IPS DF 6.9 (cell line): ENCODE results near the gene PLEKHA5.
A peak's percentile ranks its signal among the peaks of the same experiment; 100 is the strongest.

ENCODE experiments used
- DNase-seq: peaks from one replicate; pipeline ENCODE4 v3.0.0-alpha.2; 2013; ENCODE audit warnings: low read depth, low spot score
- H3K27ac ChIP-seq: one replicate; pipeline ENCODE4 v1.5.1; 2013; ENCODE audit warnings: low read length, control low read depth
- H3K27me3 ChIP-seq: 2 replicates; pipeline ENCODE4 v1.6.1; 2013; ENCODE audit warnings: mild to moderate bottlenecking, low read length; ENCODE audit not compliant: control insufficient read depth, insufficient read depth
- H3K36me3 ChIP-seq: 2 replicates; pipeline ENCODE4 v1.6.1; 2013; ENCODE audit warnings: low read length; ENCODE audit not compliant: control insufficient read depth, insufficient read depth
- H3K4me1 ChIP-seq: 2 replicates; pipeline ENCODE4 v1.6.1; 2013; ENCODE audit warnings: low read length; ENCODE audit not compliant: control insufficient read depth, insufficient read depth
- H3K4me3 ChIP-seq: 2 replicates; pipeline ENCODE4 v1.5.1; 2013; ENCODE audit warnings: mild to moderate bottlenecking, low read length
- H3K9me3 ChIP-seq: 2 replicates; pipeline ENCODE4 v1.6.1; 2013; ENCODE audit warnings: low read length, inconsistent platforms; ENCODE audit not compliant: control insufficient read depth, insufficient read depth
- WGBS: extraction: QIAGEN DNeasy Blood & Tissue Kit; methylation state at CpG from one replicate; pipeline ENCODE4 v1.1.7; 2013; ENCODE audit warnings: mixed read lengths, missing lambda C conversion rate; ENCODE audit not compliant: insufficient read length, insufficient coverage; 5-methylcytosine and 5-hydroxymethylcytosine counted together

PLEKHA5 gene

DNA sequence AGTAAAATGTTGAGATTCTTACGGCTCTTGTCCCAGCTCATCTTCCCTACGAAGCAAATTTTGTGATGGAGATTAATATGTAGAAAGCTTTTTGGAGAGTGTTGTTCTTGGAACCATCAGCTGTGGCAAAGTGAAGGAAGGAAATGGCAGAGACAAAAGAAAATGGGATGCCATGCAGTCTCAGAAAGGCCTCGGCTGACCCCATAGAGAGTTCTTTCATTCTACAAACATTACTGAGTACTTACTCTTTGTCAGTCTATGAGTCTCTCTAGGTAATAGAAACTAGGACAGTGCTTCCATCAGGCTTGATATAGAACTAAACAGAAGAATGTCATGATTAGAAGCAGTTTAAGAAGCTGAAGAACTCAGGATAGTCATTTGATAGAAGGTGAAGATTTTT lies 134.1 kb downstream of the PLEKHA5 start:
- H3K27me3 ChIP-seq: no peaks in the 10 kb centered on the region
- H3K4me1 ChIP-seq: no peaks in the 10 kb centered on the region; the same call in 1 of the 2 replicates
- no peaks in the 10 kb centered on the region for H3K36me3 ChIP-seq
- WGBS: no CpG with 5 or more reads among the region's 3 CpGs
- H3K4me3 ChIP-seq: no peak overlapping the region
- no peaks in the 10 kb centered on the region for H3K9me3 ChIP-seq
- no peak overlapping the region for H3K27ac ChIP-seq
- peak; percentile 31 for DNase-seq

DNA sequence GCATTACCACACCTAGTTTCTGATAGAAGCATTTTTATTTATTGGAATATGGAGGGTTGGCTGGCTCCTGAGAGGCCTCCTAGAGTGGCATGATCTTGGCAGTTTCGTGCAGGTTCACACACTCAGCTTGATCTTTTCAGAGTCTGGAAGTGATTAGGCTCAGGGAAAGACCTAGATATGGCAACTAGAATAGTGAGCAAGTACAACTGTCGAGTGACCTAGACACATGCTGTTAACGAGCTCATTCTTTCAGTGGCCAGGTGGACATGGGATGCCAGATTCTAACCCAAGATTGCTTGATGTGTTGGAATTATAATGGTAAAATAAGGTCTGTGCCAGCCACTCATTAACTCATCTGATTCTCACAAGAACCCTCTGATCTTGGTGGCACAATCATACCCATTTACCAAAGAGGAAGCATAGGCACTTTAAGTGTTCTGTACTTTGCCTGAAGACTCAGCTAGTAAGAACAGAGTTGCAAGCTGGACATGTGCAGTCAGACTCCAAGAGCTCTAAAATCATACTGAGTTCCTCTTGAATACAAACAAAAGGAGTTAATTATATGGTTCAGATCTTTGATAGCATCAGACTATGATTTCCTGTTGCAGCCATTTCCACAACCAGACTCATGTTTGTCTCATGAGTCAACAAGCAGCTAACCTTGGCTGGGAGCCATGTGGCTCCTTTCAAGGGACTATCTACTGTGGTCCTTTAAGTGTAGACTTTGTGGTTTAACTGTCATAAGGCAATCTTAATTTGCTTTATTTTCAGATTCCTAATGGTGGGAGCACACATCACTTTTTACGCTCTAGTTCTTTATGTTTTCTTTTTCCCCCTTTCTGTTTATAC lies 144.2 kb downstream of the PLEKHA5 start:
- no peak overlapping the region for H3K27ac ChIP-seq
- H3K27me3 ChIP-seq: no peaks in the 10 kb centered on the region
- no peak overlapping the region for H3K4me3 ChIP-seq
- WGBS: no CpG with 5 or more reads among the region's 4 CpGs
- no peaks in the 10 kb centered on the region for H3K9me3 ChIP-seq
- H3K36me3 ChIP-seq: no peaks in the 10 kb centered on the region; the same call in 1 of the 2 replicates
- no peak for DNase-seq
- no peaks in the 10 kb centered on the region for H3K4me1 ChIP-seq

DNA sequence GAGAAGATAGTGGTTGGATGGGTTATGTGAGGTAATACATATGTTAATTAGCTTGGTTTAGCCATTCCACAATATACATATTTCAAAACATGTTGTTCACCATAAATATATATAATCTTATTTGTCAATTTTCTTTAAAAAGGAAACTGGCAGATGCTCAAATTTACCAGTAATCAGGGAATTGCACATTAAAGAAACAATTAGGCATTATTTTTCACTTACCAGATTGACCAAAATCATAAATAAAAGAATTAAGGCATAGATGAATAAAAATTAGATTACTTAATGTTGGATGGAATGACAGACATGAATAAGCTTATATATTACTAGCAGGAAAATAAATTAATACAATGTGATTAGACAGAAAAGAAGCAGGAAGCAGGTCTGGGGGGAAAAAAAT lies 147.2 kb downstream of the PLEKHA5 start:
- no peak for DNase-seq
- H3K4me1 ChIP-seq: no peaks in the 10 kb centered on the region
- H3K27ac ChIP-seq: no peak overlapping the region
- no peaks in the 10 kb centered on the region for H3K36me3 ChIP-seq
- no peaks in the 10 kb centered on the region for H3K9me3 ChIP-seq
- no peak overlapping the region for H3K4me3 ChIP-seq
- no peaks in the 10 kb centered on the region for H3K27me3 ChIP-seq

DNA sequence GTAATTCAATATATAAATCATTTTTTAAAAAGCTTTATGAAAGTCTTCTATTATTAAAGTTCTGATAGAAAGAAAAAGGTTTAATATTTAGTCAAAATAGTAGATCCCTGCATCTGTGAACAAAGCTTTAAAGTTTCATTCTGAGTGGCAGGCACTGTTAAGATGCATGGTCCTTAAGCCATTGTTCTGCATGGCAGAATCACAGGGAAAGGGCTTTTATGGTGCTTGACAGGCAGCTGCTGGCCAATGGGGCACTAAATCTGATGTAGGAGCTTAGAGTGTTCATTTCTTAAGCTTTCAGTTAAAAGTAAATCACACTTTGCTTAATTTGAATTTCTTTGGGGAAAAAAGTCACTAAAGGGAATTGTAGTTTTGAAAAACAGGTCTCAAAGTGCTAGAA lies 148.2 kb downstream of the PLEKHA5 start:
- Histone ChIP-seq H3K4me1 (no peaks in the 10 kb centered on the region), H3K36me3 (no peaks in the 10 kb centered on the region), H3K9me3 (no peaks in the 10 kb centered on the region), H3K27ac (no peak overlapping the region), H3K4me3 (no peak overlapping the region), H3K27me3 (no peaks in the 10 kb centered on the region)
- DNase-seq: no peak

DNA sequence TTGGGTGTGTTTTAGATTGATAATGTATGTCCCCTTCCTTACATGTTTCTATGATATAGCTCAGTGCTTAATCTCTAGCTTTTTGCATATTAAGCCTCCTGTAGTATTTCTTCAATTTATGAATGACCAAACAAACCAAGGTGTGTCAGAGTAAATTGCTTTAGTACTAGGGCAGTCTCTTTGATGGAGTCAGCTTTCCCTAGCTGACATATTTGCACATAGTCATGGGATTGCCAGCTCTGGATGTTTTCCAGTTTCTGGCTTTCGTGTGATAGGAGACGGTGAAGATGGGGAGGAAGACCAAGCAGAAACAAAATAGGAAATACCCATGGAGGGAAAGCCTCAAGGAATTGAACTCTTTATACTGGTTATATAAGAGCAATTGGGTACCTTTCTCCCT lies 148.9 kb downstream of the PLEKHA5 start:
- H3K27me3 ChIP-seq: no peaks in the 10 kb centered on the region
- H3K4me1 ChIP-seq: no peaks in the 10 kb centered on the region
- no peaks in the 10 kb centered on the region for H3K9me3 ChIP-seq
- no peak overlapping the region for H3K4me3 ChIP-seq
- no CpG with 5 or more reads among the region's 2 CpGs for WGBS
- no peak overlapping the region for H3K27ac ChIP-seq
- no peak for DNase-seq
- H3K36me3 ChIP-seq: peaks cover 2% of the 10 kb centered on the region; the same call in 1 of the 2 replicates

DNA sequence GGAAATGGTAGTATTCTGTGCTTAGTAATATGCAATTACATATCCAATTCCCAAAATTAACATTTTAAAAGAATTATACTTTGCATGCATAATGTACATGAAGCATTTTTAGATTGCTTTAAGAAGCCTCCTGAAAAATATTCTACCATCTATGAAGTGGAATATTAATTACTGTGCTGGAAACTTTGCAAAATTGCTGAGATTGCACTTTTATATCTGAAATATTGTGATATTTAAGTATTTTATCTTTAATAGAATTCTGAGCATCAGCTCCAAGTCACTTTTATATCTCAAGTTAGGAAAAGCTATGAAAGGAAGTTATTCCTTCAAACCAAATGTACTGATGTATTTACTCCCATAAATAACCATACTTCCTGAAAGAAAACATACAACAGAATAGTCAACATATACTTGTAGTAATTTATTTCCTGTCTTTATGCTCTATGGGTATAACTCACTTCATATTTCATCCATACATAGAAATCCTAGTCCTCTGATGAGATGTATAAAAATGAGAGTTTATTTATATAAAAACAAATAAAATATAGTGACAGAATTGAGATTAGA lies 152.7 kb downstream of the PLEKHA5 start:
- no peak for DNase-seq

DNA sequence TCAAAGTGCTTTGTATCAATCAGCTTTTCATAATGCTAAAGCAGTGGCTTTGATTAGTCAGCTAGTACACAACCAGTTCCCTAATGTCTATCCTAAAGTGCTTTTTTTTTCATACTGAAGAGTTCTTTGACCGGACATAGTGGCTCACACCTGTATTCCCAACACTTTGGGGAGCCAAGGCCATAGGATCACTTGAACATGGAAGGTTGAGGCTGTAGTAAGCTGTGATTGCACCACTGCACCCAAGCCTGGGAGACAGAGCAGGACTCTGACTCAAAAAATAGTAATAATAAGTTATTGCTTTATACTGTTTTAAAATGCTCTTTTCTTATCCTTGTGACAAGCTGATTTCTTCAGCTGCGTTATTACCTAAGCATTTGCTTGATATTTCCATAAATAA lies 155.1 kb downstream of the PLEKHA5 start:
- no peaks in the 10 kb centered on the region for H3K27me3 ChIP-seq
- peaks cover 3% of the 10 kb centered on the region; the same call in 1 of the 2 replicates for H3K36me3 ChIP-seq
- WGBS: no CpG with 5 or more reads among the region's 2 CpGs
- H3K9me3 ChIP-seq: no peaks in the 10 kb centered on the region
- H3K4me1 ChIP-seq: no peaks in the 10 kb centered on the region
- no peak overlapping the region for H3K27ac ChIP-seq
- no peak overlapping the region for H3K4me3 ChIP-seq
- DNase-seq: no peak

More for the DNA sequence above, 152.7 kb downstream of the PLEKHA5 start:
- H3K36me3 ChIP-seq: peaks cover 3% of the 10 kb centered on the region; the same call in 1 of the 2 replicates
- H3K4me1 ChIP-seq: no peaks in the 10 kb centered on the region
- H3K9me3 ChIP-seq: no peaks in the 10 kb centered on the region
- no peak overlapping the region for H3K4me3 ChIP-seq
- no peaks in the 10 kb centered on the region for H3K27me3 ChIP-seq
- H3K27ac ChIP-seq: no peak overlapping the region

DNA sequence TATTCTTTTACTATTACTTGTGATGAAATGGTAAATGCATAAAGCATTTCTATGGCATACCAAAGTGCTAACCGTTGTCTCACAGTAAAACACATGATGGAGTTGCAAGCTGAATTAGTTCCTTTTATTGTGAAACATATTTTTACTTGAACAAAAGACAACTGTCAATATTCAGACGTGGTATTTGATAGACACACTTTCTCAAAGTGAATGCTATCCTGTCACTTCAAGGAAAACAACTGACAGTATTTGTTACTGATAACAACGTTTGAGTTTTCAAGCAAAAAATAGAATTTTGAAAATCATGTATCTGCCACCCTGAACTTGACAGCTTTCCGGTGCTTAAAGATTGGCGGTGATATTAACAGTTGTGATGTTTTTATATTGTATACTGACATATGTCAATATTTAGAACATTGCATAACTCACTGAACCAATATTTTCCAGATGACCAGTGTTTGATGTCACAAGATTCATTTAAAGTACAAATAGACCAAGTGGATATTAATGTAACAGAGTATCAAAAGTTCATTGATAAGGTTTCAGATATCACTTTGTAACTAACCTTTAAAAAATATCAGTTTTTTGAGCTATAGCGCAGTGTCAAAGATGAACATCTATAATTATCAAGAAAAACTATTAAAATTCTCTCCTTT lies 156.4 kb downstream of the PLEKHA5 start:
- DNase-seq: no peak
- no CpG with 5 or more reads among the region's 6 CpGs for WGBS

DNA sequence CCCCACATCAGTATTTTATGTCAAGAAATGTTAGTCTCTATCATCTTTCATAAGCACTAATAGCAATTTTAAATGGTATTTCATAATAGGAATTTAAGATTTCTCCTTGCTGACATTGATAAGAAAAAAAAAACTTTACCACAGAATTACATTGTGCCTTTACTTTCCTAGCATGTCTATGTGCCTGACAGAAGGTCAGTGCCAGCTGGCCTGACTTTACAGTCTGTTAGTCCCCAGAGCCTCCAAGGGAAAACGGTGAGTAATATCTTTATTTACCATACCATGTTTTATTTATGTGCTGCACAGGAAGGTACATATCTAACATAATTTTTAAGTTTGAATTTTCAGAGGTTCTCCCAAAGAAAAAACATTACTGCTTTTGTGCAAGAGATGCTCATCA lies 157.8 kb downstream of the PLEKHA5 start:
- WGBS: no CpG with 5 or more reads among the region's 1 CpG
- H3K27ac ChIP-seq: no peak overlapping the region
- peaks cover 3% of the 10 kb centered on the region; the same call in 1 of the 2 replicates for H3K36me3 ChIP-seq
- no peaks in the 10 kb centered on the region for H3K9me3 ChIP-seq
- H3K27me3 ChIP-seq: no peaks in the 10 kb centered on the region
- H3K4me3 ChIP-seq: no peak overlapping the region
- no peak for DNase-seq
- H3K4me1 ChIP-seq: no peaks in the 10 kb centered on the region

More for the DNA sequence above, 156.4 kb downstream of the PLEKHA5 start:
- Histone ChIP-seq H3K27ac (no peak overlapping the region), H3K27me3 (no peaks in the 10 kb centered on the region), H3K4me3 (no peak overlapping the region), H3K36me3 (peaks cover 3% of the 10 kb centered on the region; the same call in 1 of the 2 replicates), H3K9me3 (no peaks in the 10 kb centered on the region), H3K4me1 (no peaks in the 10 kb centered on the region)

DNA sequence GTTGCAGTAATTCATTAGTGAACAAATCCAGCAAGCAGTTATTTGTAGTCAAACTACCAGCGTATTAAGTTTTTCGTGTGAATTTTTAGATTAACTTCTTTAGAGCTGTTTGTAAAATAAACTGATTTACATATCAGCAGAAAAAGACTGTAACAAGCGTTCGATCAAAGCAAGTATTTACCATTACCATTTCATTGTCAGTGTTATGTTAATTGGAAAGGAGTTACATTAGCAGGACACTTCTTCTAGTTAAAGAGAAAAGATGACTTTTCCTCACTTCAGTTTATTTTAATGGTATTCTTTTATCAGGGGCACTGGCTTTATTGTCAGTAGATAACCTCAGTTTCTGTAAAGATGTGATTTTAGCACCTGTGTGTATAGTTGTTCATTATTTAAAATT lies 158.6 kb downstream of the PLEKHA5 start:
- Histone ChIP-seq H3K27ac (no peak overlapping the region), H3K36me3 (peaks cover 3% of the 10 kb centered on the region; the same call in 1 of the 2 replicates), H3K4me1 (no peaks in the 10 kb centered on the region), H3K4me3 (no peak overlapping the region), H3K27me3 (no peaks in the 10 kb centered on the region), H3K9me3 (no peaks in the 10 kb centered on the region)
- no CpG with 5 or more reads among the region's 4 CpGs for WGBS
- DNase-seq: no peak
